Measurements from ENCODE around the gene STUM.

DNA sequence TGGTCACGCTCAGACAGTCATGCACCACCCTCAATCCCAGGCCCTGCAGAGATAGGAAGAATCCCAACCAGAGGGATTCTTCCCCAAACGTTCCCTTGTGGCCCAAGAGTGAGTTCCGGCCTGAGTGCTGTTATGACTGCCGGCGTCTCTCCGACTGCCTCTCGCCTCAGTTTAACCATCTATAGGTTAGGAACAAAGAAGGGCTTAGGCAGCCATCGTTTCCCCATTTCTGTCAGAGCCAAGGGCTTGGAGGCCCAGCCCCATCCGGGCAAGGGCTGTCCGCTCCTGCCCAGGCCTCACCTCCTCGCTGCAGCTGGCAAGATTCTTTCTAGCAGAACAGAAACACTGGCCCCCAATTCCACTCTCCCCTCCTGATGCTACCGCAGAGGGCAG lies 58.7 kb downstream of the STUM start:
- TF ChIP-seq CTCF (conservative IDR thresholded peaks at IDR 0.05) (no peak), ZFX (IDR thresholded peaks at IDR 0.05) (no peak)
